ENCODE measurements around the gene RFTN1. TPM values are rescaled to one million over a fixed set of nuclear protein-coding genes. Genes with fewer than 3 reads are reported as not detected.

Gene RFTN1
- total and polyA plus RNA-seq, 4 donors: 33.8 to 82.5 (median 53.4) TPM

- WGBS, 2 donors: 57 to 73% methylated on average over 5 of the region's 5 CpGs
- no peak overlapping the region for H3K4me3 ChIP-seq
- no peak overlapping the region for H3K9ac ChIP-seq (ENCODE audit: insufficient read depth in 1 of 2, low read length in 2 of 2)
- H3K27me3 ChIP-seq (ENCODE audit: control insufficient read depth in 3 of 3, insufficient read depth in 3 of 3, low read length in 2 of 3): no peaks in the 10 kb centered on the region
- ATAC-seq (ENCODE audit: insufficient read depth, low FRiP score) (no peak), DNase-seq (peak; percentile 80 to 87 (median 85))
- peaks cover 0 to 4% (median under 1%) of the 10 kb centered on the region in 4 donors for H3K9me3 ChIP-seq (ENCODE audit: control insufficient read depth in 4 of 4, insufficient read depth in 3 of 4, low read length in 3 of 4)
- H3K27ac ChIP-seq (ENCODE audit: low read depth in 1 of 2, low read length in 1 of 2): no peak overlapping the region
- H3K36me3 ChIP-seq (ENCODE audit: control insufficient read depth in 4 of 4, insufficient read depth in 4 of 4, low read length in 4 of 4): no peaks in the 10 kb centered on the region
- TF ChIP-seq CTCF (IDR thresholded peaks at IDR 0.05; ENCODE audit: control extremely low read depth, extremely low read depth): no peak
- peaks cover 0 to 23% (median 8%) of the 10 kb centered on the region in 5 donors for H3K4me1 ChIP-seq (ENCODE audit: control insufficient read depth in 5 of 5, insufficient read depth in 5 of 5, low read length in 5 of 5)
Observed at GRCh38 chr3:16520970-16521881, 7.7 kb upstream of the RFTN1 start.

DNA sequence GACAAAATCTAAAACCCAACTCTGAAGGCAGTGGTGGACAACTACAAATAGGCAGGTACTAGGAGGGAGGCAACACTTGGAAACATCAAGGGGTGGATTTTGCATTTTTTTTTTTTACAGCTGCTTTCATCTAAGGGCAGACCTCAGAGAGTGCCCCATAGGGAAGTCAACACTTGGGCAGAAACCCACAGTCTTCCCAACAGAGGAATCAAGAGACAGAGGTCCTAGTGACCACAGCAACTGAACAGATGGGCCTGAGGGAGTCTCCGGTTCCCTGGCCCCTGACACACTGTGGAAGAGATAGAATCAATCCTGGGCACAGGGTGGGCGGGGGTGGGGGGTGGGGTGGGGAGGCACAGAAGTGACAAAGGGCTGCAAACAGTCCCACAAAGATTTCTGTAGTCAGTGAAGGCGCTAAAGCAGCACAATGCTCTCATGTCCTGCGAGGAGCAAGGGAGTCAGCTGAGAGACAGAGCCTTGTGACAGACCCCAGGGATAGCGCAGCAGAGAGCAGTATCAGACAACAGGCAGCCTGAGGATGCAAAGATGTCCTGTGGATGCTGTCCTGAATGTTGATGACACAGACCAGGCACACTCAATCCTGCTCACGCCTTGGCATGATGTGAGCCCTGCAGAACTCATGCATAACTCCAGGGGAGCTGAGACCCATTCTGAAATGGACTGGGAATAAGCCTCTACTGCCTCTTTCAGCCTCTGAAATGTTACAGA, 6.9 kb upstream of the RFTN1 start:
- Histone ChIP-seq H3K9me3 (ENCODE audit: control insufficient read depth in 4 of 4, insufficient read depth in 3 of 4, low read length in 3 of 4) (peaks cover 0 to 4% (median under 1%) of the 10 kb centered on the region in 4 donors), H3K36me3 (ENCODE audit: control insufficient read depth in 4 of 4, insufficient read depth in 4 of 4, low read length in 4 of 4) (no peaks in the 10 kb centered on the region), H3K27me3 (ENCODE audit: control insufficient read depth in 3 of 3, insufficient read depth in 3 of 3, low read length in 2 of 3) (no peaks in the 10 kb centered on the region), H3K4me3 (no peak overlapping the region), H3K9ac (ENCODE audit: insufficient read depth in 1 of 2, low read length in 2 of 2) (no peak overlapping the region), H3K27ac (ENCODE audit: low read depth in 1 of 2, low read length in 1 of 2) (no peak overlapping the region), H3K4me1 (ENCODE audit: control insufficient read depth in 5 of 5, insufficient read depth in 5 of 5, low read length in 5 of 5) (peaks cover 0 to 26% (median 8%) of the 10 kb centered on the region in 5 donors)
- 72 to 86% methylated on average over 6 of the region's 6 CpGs for WGBS, 2 donors
- no peak for TF ChIP-seq CTCF (IDR thresholded peaks at IDR 0.05; ENCODE audit: control extremely low read depth, extremely low read depth)
- ATAC-seq (ENCODE audit: insufficient read depth, low FRiP score) (no peak), DNase-seq (peak in 1 of 3 donors; percentile 9)

DNA sequence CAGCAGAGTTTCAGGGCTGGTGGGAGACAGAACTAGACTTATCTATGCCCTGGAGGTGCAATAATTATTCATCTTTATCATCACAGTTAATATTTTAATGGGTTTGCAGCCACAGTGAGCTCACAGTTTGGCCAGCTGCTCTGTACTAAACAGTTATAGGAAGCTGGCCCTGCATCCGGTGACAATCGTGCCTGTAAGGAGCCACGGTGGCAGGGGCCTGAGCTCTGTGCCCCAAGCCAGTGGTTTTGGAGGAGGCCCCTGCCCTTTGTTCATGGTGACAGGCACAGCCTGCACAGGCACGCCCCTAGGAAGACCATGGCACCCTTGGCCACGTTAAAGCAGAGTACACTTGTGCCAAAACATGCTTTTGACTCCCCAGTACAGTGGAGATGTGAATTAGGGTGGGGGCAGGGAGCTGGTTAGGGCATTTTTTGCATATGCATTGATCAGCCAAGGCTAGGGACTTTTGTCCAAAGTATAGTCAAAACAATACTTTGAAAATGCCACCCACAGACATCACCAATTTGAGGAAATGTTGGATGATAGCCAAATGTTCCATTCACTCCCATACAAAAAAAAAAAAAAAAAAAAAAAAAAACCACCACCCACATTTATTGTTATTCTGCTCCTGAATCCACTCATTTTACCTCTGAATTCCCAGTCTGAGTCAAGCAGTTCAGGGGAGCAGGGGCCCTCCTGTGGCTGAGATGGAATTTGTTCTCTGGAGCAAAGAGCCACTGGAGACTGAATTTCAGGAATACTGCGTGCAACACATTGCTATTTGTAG, 3.4 kb upstream of the RFTN1 start:
- H3K36me3 ChIP-seq (ENCODE audit: control insufficient read depth in 4 of 4, insufficient read depth in 4 of 4, low read length in 4 of 4): no peaks in the 10 kb centered on the region
- peaks cover 0 to 40% (median 12%) of the 10 kb centered on the region in 5 donors for H3K4me1 ChIP-seq (ENCODE audit: control insufficient read depth in 5 of 5, insufficient read depth in 5 of 5, low read length in 5 of 5)
- H3K9me3 ChIP-seq (ENCODE audit: control insufficient read depth in 4 of 4, insufficient read depth in 3 of 4, low read length in 3 of 4): peaks cover 0 to 2% (median 0%) of the 10 kb centered on the region in 4 donors
- H3K9ac ChIP-seq (ENCODE audit: insufficient read depth in 1 of 2, low read length in 2 of 2): no peak overlapping the region
- peak overlapping the region in 1 of 2 donors; percentile 61 for H3K27ac ChIP-seq (ENCODE audit: low read depth in 1 of 2, low read length in 1 of 2)
- 30 to 34% methylated on average over 6 of the region's 6 CpGs for WGBS, 2 donors
- H3K27me3 ChIP-seq (ENCODE audit: control insufficient read depth in 3 of 3, insufficient read depth in 3 of 3, low read length in 2 of 3): no peaks in the 10 kb centered on the region
- no peak overlapping the region for H3K4me3 ChIP-seq
- peak; percentile 47 for TF ChIP-seq CTCF (IDR thresholded peaks at IDR 0.05; ENCODE audit: control extremely low read depth, extremely low read depth)
- ATAC-seq (ENCODE audit: insufficient read depth, low FRiP score) (no peak), DNase-seq (peak; percentile 63 to 85 (median 84))
